Epithelial cell of esophagus (primary cell): ENCODE data around the gene SLC20A1.

Experiments used
- DNase-seq: peaks from one replicate; pipeline ENCODE4 v3.0.0; 2010; ENCODE audit warnings: low read depth
- H3K4me3 ChIP-seq: 2 replicates; pipeline ENCODE4 v1.5.1; 2011; ENCODE audit warnings: mild to moderate bottlenecking, low read length, control low read depth
- TF ChIP-seq, protein P1 (sequence below): IDR thresholded peaks from 2 replicates; pipeline ENCODE4 v1.5.1; 2011; ENCODE audit warnings: low read depth, mild to moderate bottlenecking, low read length, control low read depth, inconsistent platforms; ENCODE audit not compliant: insufficient read depth; ENCODE audit errors: missing control alignments

Gene SLC20A1

GRCh38 chr2:112709703-112710102 lies 64.0 kb downstream of the SLC20A1 start:
- no peak for DNase-seq
- H3K4me3 ChIP-seq: no peak overlapping the region
- TF ChIP-seq, protein P1, sequence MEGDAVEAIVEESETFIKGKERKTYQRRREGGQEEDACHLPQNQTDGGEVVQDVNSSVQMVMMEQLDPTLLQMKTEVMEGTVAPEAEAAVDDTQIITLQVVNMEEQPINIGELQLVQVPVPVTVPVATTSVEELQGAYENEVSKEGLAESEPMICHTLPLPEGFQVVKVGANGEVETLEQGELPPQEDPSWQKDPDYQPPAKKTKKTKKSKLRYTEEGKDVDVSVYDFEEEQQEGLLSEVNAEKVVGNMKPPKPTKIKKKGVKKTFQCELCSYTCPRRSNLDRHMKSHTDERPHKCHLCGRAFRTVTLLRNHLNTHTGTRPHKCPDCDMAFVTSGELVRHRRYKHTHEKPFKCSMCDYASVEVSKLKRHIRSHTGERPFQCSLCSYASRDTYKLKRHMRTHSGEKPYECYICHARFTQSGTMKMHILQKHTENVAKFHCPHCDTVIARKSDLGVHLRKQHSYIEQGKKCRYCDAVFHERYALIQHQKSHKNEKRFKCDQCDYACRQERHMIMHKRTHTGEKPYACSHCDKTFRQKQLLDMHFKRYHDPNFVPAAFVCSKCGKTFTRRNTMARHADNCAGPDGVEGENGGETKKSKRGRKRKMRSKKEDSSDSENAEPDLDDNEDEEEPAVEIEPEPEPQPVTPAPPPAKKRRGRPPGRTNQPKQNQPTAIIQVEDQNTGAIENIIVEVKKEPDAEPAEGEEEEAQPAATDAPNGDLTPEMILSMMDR: no peak

DNA sequence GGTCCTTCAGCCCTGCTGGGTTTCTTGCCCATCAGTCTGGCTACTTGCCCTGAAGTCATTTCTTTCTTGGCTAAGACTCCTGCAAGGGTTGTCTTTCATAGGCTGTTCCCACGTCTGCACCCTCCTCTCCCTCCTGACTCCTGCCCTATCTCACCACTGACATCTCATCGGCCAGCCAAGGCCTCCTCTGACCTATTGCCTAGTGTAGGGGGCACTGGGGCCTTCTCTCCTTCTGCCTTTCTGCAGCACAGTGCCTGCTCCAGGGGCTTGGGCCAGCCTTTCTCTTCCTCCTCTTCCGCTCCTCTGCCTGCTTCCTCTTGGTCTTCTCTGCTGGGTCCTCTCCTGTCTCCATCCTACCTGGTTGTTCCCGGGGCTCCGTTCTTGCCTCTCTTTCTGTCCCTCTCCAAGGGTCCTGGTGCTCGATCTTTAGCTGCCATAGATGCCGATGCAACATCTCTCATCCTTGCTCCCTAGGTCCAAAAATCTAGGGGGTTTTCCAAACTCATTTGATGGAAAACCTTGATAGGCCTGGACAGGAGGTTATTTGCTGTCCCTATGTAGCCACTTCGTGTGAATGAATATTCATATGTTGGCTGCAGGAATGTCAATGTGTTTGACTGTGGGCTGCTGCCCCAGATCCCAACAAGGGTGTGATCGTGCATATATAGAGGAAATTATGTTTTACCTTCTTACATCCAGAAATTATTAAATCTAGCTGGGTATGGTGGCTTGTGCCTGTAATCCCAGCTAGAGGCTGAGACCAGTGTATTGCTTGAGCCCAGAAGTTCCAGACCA lies 65.4 kb downstream of the SLC20A1 start:
- no peak for DNase-seq
- H3K4me3 ChIP-seq: no peak overlapping the region
- TF ChIP-seq, protein P1: no peak

- H3K4me3 ChIP-seq: no peak overlapping the region
- no peak for DNase-seq
- TF ChIP-seq, protein P1: no peak
Measured at GRCh38 chr2:112712465-112712864, 66.7 kb downstream of the SLC20A1 start.

DNA sequence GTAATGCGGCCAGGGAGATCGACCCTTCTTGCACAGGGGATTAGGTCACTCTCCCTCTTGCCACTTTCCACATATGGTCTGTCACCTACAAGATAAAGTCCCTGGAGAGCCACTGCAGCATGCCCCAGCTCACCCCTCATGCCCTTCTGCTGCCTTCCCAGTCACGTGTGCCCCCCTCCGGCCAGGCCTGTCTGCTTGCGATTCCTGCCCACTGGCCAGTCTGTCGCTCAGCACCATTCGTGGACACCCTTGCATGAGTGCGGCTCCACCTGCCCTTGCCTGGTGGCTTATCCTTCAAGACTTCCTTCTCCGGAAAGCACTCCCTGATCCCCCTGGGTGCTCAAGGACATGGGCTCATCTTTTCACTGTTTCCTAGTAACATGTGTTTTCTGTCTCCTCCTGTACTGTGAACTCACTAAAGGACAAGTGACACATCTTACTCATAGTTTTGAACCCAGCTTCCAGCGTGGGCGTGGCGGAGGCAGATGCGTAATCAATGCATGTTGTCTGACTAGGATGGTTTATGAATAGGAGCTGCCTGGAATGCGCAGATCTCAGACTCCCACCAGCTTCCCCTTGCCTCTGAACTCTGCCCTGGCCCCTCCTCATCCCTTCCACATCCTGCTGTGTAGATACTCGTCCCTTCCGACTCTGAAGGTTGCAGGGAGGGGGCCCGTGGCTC lies 67.3 kb downstream of the SLC20A1 start:
- TF ChIP-seq, protein P1: no peak
- no peak overlapping the region for H3K4me3 ChIP-seq
- DNase-seq: peak; percentile 59
